Measurements from ENCODE around the gene SLCO3A1. TPM values are rescaled to one million over a fixed set of nuclear protein-coding genes. Genes with fewer than 3 reads are reported as not detected.

Gene SLCO3A1
- total RNA-seq, 2 donors from 2014 or later: 7.2 to 11.4 TPM

DNA sequence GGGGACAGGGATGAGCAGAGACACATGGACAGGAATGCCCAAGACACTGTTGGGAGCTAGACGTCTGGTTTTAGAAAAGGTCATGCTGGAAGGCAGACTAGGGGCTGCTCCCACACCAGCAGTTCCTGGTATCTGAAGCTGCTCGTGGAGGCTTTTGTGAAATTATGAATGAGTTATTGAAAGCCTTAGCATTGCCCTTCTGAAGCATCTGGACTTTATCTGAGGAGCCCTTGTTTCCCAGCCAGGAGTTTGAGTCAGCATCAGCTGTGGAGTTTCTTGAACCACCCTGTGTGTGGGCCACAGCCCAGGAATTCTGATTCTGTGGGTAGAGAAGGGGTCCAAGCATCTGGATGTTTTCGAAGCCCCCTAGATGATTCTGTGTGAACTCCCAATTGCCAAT is 258.7 kb downstream of the SLCO3A1 start:
- Mint-ChIP-seq H3K36me3 (ENCODE audit: low read depth) (no peaks in the 10 kb centered on the region), H3K4me3 (no peak overlapping the region), H3K27me3 (ENCODE audit: insufficient read depth) (no peaks in the 10 kb centered on the region), H3K9me3 (no peaks in the 10 kb centered on the region), H3K27ac (no peak overlapping the region), H3K4me1 (peaks cover 13% of the 10 kb centered on the region)
- Histone ChIP-seq H3K27me3 (ENCODE audit: control insufficient read depth, insufficient read depth, low read length, poor library complexity, severe bottlenecking) (no peaks in the 10 kb centered on the region), H3K4me3 (ENCODE audit: low read length) (no peak overlapping the region), H3K9me3 (ENCODE audit: control insufficient read depth, low read length) (no peaks in the 10 kb centered on the region), H3K27ac (ENCODE audit: low read depth, low read length) (no peak overlapping the region), H3K9ac (ENCODE audit: extremely low read depth, low read length, poor library complexity, severe bottlenecking) (no peak overlapping the region), H3K36me3 (ENCODE audit: control insufficient read depth, insufficient read depth, low read length) (no peaks in the 10 kb centered on the region), H3K4me1 (ENCODE audit: control insufficient read depth, insufficient read depth, low read length) (peaks cover 4% of the 10 kb centered on the region)
- TF ChIP-seq, protein P1, sequence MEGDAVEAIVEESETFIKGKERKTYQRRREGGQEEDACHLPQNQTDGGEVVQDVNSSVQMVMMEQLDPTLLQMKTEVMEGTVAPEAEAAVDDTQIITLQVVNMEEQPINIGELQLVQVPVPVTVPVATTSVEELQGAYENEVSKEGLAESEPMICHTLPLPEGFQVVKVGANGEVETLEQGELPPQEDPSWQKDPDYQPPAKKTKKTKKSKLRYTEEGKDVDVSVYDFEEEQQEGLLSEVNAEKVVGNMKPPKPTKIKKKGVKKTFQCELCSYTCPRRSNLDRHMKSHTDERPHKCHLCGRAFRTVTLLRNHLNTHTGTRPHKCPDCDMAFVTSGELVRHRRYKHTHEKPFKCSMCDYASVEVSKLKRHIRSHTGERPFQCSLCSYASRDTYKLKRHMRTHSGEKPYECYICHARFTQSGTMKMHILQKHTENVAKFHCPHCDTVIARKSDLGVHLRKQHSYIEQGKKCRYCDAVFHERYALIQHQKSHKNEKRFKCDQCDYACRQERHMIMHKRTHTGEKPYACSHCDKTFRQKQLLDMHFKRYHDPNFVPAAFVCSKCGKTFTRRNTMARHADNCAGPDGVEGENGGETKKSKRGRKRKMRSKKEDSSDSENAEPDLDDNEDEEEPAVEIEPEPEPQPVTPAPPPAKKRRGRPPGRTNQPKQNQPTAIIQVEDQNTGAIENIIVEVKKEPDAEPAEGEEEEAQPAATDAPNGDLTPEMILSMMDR (conservative IDR thresholded peaks at IDR 0.05): no peak
- WGBS, 2 experiments (ENCODE audit: insufficient coverage in 1 of 2, insufficient read length in 1 of 2): 76 to 90% methylated on average over 2 to 3 of the region's 3 CpGs
- no peak for DNase-seq

DNA sequence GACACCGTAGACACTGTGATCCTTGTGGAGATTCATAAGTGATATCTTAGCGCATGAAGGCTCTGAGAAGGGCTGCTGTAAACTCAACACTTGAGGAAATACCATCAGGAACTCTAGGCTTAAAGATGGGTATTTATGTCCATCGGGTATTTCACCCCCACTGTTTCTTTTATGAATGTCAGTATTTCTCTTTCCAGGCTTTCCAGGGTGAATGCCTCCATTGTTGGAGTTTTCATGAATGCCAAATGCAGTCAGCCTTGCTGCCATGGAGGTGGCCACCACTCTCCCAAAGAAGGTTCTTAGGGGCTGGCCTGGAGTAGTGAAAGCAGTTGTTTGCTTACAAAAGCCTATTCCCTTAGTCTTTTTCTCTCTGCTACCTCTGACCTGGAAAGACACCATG is 259.2 kb downstream of the SLCO3A1 start:
- no peak overlapping the region for H3K4me3 Mint-ChIP-seq

DNA sequence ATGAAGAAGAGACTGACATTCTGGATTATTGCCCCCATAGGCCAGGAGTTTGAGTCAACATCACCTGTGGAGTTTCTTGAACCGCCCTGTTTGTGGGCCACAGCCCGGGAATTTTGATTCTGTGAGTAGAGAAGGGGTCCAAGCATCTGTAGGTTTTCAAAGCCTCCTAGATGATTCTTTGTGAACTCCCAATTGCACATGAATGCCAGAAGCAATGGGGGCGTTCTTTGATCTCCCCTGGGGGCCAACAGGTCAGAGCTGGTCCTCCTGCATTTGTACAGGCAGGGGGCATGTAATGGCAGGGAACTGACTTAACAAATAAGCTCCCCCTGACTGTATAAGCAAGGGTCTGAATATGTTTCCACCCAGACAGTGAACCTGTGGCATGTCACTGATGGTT is 260.3 kb downstream of the SLCO3A1 start:
- no peaks in the 10 kb centered on the region for H3K36me3 ChIP-seq (ENCODE audit: control insufficient read depth, insufficient read depth, low read length)
- no peak overlapping the region for H3K9ac ChIP-seq (ENCODE audit: extremely low read depth, low read length, poor library complexity, severe bottlenecking)
- H3K9me3 ChIP-seq (ENCODE audit: control insufficient read depth, low read length): no peaks in the 10 kb centered on the region
- H3K4me1 ChIP-seq (ENCODE audit: control insufficient read depth, insufficient read depth, low read length): peaks cover 10% of the 10 kb centered on the region
- no peak overlapping the region for H3K4me3 ChIP-seq (ENCODE audit: low read length)
- no peak overlapping the region for H3K27ac Mint-ChIP-seq
- peak; percentile 81 for DNase-seq
- peaks cover 23% of the 10 kb centered on the region for H3K4me1 Mint-ChIP-seq
- WGBS, 2 experiments (ENCODE audit: insufficient coverage in 1 of 2, insufficient read length in 1 of 2): 62 to 73% methylated on average over 3 of the region's 3 CpGs
- no peak overlapping the region for H3K4me3 Mint-ChIP-seq
- TF ChIP-seq, protein P1 (conservative IDR thresholded peaks at IDR 0.05): no peak
- H3K27me3 ChIP-seq (ENCODE audit: control insufficient read depth, insufficient read depth, low read length, poor library complexity, severe bottlenecking): no peaks in the 10 kb centered on the region
- H3K27me3 Mint-ChIP-seq (ENCODE audit: insufficient read depth): no peaks in the 10 kb centered on the region
- no peak overlapping the region for H3K27ac ChIP-seq (ENCODE audit: low read depth, low read length)
- H3K36me3 Mint-ChIP-seq (ENCODE audit: low read depth): no peaks in the 10 kb centered on the region
- H3K9me3 Mint-ChIP-seq: no peaks in the 10 kb centered on the region

More for the DNA sequence above, 259.2 kb downstream of the SLCO3A1 start:
- no peaks in the 10 kb centered on the region for H3K9me3 Mint-ChIP-seq
- Histone ChIP-seq H3K4me3 (ENCODE audit: low read length) (no peak overlapping the region), H3K27me3 (ENCODE audit: control insufficient read depth, insufficient read depth, low read length, poor library complexity, severe bottlenecking) (no peaks in the 10 kb centered on the region), H3K9me3 (ENCODE audit: control insufficient read depth, low read length) (no peaks in the 10 kb centered on the region), H3K36me3 (ENCODE audit: control insufficient read depth, insufficient read depth, low read length) (no peaks in the 10 kb centered on the region), H3K4me1 (ENCODE audit: control insufficient read depth, insufficient read depth, low read length) (peaks cover 6% of the 10 kb centered on the region), H3K27ac (ENCODE audit: low read depth, low read length) (no peak overlapping the region), H3K9ac (ENCODE audit: extremely low read depth, low read length, poor library complexity, severe bottlenecking) (no peak overlapping the region)
- no peaks in the 10 kb centered on the region for H3K36me3 Mint-ChIP-seq (ENCODE audit: low read depth)
- peaks cover 17% of the 10 kb centered on the region for H3K4me1 Mint-ChIP-seq
- DNase-seq: no peak
- 94 to 95% methylated on average over 2 to 3 of the region's 3 CpGs for WGBS, 2 experiments (ENCODE audit: insufficient coverage in 1 of 2, insufficient read length in 1 of 2)
- H3K27ac Mint-ChIP-seq: no peak overlapping the region
- H3K27me3 Mint-ChIP-seq (ENCODE audit: insufficient read depth): no peaks in the 10 kb centered on the region
- TF ChIP-seq, protein P1 (conservative IDR thresholded peaks at IDR 0.05): no peak

Data from endodermal cell (in vitro differentiated cells).